GM21367 (cell line): Measurements from ENCODE around the gene TTLL8.

ENCODE experiments used
- ATAC-seq: cut with Tn5 transposase; IDR thresholded peaks from one replicate; pipeline ENCODE4 v1.9.1; 2021; ENCODE audit not compliant: unreplicated experiment

TTLL8 gene

GRCh38 chr22:49969751-49970527 lies 88.2 kb downstream of the TTLL8 start:
- no peak for ATAC-seq

GRCh38 chr22:49968831-49969661 lies 89.1 kb downstream of the TTLL8 start:
- ATAC-seq, result no peak
